ENCODE results near the gene SPEF2. TPM values are rescaled to one million over a fixed set of nuclear protein-coding genes. Genes with fewer than 3 reads are reported as not detected.

SPEF2 gene
- total and polyA plus RNA-seq, 2 experiments from 2014 or later = 0.17 to 0.21 TPM

GRCh38 chr5:35685161-35685560, 67.5 kb downstream of the SPEF2 start (continued):
- TF ChIP-seq, protein P1, sequence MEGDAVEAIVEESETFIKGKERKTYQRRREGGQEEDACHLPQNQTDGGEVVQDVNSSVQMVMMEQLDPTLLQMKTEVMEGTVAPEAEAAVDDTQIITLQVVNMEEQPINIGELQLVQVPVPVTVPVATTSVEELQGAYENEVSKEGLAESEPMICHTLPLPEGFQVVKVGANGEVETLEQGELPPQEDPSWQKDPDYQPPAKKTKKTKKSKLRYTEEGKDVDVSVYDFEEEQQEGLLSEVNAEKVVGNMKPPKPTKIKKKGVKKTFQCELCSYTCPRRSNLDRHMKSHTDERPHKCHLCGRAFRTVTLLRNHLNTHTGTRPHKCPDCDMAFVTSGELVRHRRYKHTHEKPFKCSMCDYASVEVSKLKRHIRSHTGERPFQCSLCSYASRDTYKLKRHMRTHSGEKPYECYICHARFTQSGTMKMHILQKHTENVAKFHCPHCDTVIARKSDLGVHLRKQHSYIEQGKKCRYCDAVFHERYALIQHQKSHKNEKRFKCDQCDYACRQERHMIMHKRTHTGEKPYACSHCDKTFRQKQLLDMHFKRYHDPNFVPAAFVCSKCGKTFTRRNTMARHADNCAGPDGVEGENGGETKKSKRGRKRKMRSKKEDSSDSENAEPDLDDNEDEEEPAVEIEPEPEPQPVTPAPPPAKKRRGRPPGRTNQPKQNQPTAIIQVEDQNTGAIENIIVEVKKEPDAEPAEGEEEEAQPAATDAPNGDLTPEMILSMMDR (conservative IDR thresholded peaks at IDR 0.05; ENCODE audit: low read depth in 2 of 2) = no peak
- TF ChIP-seq CREB1 (CRISPR knock-in tag; IDR thresholded peaks at IDR 0.05; ENCODE audit: low read depth) (no peak), ZNF462 (CRISPR knock-in tag; IDR thresholded peaks at IDR 0.05) (no peak)

DNA sequence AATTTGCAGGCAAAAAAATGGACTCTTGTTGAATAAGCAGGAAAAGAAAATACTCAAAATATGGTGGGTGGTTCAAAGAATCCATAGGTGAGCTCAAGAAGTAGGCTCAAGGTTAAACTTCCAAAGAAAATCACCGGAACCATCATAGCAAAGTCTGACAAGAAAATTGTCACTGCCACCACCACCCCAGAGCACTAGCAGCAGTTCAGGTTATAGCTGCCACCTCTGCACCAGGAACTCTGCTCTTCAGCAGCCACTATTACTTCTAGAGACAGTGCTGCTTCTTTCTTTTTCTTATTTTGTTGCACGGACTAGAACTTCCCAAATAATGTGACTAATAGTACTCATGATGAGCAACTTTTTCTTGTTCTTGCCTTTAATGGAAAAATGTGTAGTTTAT, 70.3 kb downstream of the SPEF2 start:
- H3K9me2 ChIP-seq (ENCODE audit: insufficient read depth) = no peaks in the 10 kb centered on the region
- no peaks in the 10 kb centered on the region for H3F3A ChIP-seq (replicated peaks; ENCODE audit: low read depth)
- H3K4me2 ChIP-seq = no peak overlapping the region
- no peaks in the 10 kb centered on the region for H3K36me3 Mint-ChIP-seq (ENCODE audit: low read depth)
- H3K4me1 Mint-ChIP-seq = no peaks in the 10 kb centered on the region
- no peaks in the 10 kb centered on the region for H4K20me1 ChIP-seq (replicated peaks; ENCODE audit: insufficient read depth)
- H3K4me3 Mint-ChIP-seq = no peak overlapping the region
- no peaks in the 10 kb centered on the region for H3K27me3 Mint-ChIP-seq (ENCODE audit: insufficient read depth, low read depth, poor library complexity)
- H3K36me3 ChIP-seq (ENCODE audit: insufficient read depth) = no peaks in the 10 kb centered on the region
- H2AFZ ChIP-seq = no peak overlapping the region
- DNase-seq (ENCODE audit: low spot score) (no peak), ATAC-seq (no peak)
- no peaks in the 10 kb centered on the region for H3K4me1 ChIP-seq (ENCODE audit: insufficient read depth)
- H3K9me3 Mint-ChIP-seq = no peaks in the 10 kb centered on the region
- no peak overlapping the region for H3K27ac Mint-ChIP-seq
- H3K4me3 ChIP-seq = no peak overlapping the region
- no peaks in the 10 kb centered on the region for H3K79me2 ChIP-seq (replicated peaks; ENCODE audit: insufficient read depth)
- no peak overlapping the region for H3K27ac ChIP-seq (ENCODE audit: low read depth)
- H3K27me3 ChIP-seq (ENCODE audit: insufficient read depth) = no peaks in the 10 kb centered on the region
- TF ChIP-seq, protein P2, sequence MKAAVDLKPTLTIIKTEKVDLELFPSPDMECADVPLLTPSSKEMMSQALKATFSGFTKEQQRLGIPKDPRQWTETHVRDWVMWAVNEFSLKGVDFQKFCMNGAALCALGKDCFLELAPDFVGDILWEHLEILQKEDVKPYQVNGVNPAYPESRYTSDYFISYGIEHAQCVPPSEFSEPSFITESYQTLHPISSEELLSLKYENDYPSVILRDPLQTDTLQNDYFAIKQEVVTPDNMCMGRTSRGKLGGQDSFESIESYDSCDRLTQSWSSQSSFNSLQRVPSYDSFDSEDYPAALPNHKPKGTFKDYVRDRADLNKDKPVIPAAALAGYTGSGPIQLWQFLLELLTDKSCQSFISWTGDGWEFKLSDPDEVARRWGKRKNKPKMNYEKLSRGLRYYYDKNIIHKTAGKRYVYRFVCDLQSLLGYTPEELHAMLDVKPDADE (IDR thresholded peaks at IDR 0.05) = no peak
- TF ChIP-seq JUNB (IDR thresholded peaks at IDR 0.05; ENCODE audit: unreplicated experiment) = no peak
- no peak for TF ChIP-seq ZNF462 (CRISPR knock-in tag; IDR thresholded peaks at IDR 0.05)
- TF ChIP-seq EZH2 (IDR thresholded peaks at IDR 0.05; ENCODE audit: low read depth, unreplicated experiment) = no peak
- TF ChIP-seq ZNF331 (CRISPR knock-in tag; IDR thresholded peaks at IDR 0.05; ENCODE audit: low read depth) = no peak
